Measurements from ENCODE around the gene IGFBP5.

Gene IGFBP5

GRCh38 chr2:216661639-216662375 lies 33.5 kb downstream of the IGFBP5 start:
- no peak overlapping the region for H3K4me3 ChIP-seq (ENCODE audit: low read length)
- H3K9me3 ChIP-seq (ENCODE audit: insufficient read depth, low read depth, low read length): no peaks in the 10 kb centered on the region
- H3K9ac ChIP-seq (ENCODE audit: low read depth, low read length): no peak overlapping the region
- H3K27ac ChIP-seq (ENCODE audit: low read length): no peak overlapping the region
- peaks cover 59% of the 10 kb centered on the region for H3K36me3 ChIP-seq (ENCODE audit: insufficient read depth, low read depth, low read length)
- H3K4me1 ChIP-seq (ENCODE audit: insufficient read depth, low read length): peaks cover 11% of the 10 kb centered on the region; the same call in 1 of the 2 replicates
- H3K27me3 ChIP-seq (ENCODE audit: insufficient read depth, low read length): no peaks in the 10 kb centered on the region

- H3K9me3 ChIP-seq (ENCODE audit: insufficient read depth, low read depth, low read length): no peaks in the 10 kb centered on the region
- H3K27ac ChIP-seq (ENCODE audit: low read length): no peak overlapping the region
- peaks cover 62% of the 10 kb centered on the region for H3K36me3 ChIP-seq (ENCODE audit: insufficient read depth, low read depth, low read length)
- peaks cover 7% of the 10 kb centered on the region; the same call in 1 of the 2 replicates for H3K4me1 ChIP-seq (ENCODE audit: insufficient read depth, low read length)
- H3K9ac ChIP-seq (ENCODE audit: low read depth, low read length): no peak overlapping the region
- H3K4me3 ChIP-seq (ENCODE audit: low read length): no peak overlapping the region
- H3K27me3 ChIP-seq (ENCODE audit: insufficient read depth, low read length): no peaks in the 10 kb centered on the region
Measured at GRCh38 chr2:216661051-216661450, 34.3 kb downstream of the IGFBP5 start.

DNA sequence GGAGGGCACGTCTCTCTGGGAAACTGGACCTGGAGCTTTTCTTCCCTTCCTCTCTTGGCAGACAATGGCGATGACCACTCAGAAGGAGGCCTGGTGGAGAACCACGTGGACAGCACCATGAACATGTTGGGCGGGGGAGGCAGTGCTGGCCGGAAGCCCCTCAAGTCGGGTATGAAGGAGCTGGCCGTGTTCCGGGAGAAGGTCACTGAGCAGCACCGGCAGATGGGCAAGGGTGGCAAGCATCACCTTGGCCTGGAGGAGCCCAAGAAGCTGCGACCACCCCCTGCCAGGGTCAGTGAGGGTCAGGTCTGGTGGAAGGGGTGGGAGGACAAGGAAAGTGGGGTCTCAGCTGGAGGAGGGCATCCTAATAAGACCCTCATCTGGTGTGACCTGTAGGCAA lies 34.9 kb downstream of the IGFBP5 start:
- peaks cover 64% of the 10 kb centered on the region for H3K36me3 ChIP-seq (ENCODE audit: insufficient read depth, low read depth, low read length)
- no peaks in the 10 kb centered on the region for H3K27me3 ChIP-seq (ENCODE audit: insufficient read depth, low read length)
- H3K4me1 ChIP-seq (ENCODE audit: insufficient read depth, low read length): peaks cover 3% of the 10 kb centered on the region; the same call in 1 of the 2 replicates

DNA sequence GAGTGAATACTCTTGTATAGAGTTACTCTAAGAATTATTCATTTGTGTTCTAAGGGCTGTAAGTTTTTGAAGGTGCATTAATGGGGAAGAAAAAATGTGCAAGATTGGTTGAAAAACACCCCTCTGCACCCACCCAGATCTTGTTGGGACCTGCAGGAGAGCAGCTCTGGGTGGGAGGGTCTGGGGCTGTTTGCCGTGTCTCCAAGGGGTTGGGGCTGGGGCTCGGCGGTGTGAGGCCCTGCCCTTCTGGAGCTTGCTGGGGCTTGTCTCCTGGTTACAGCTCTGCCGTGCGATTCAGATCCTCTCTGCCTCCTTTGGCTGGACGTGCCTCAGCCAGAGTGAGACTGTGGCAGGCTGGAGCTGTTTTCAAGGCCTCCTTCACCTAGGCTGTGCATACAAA lies 36.1 kb downstream of the IGFBP5 start:
- Histone ChIP-seq H3K4me1 (ENCODE audit: insufficient read depth, low read length) (no peaks in the 10 kb centered on the region), H3K27ac (ENCODE audit: low read length) (no peak overlapping the region), H3K9me3 (ENCODE audit: insufficient read depth, low read depth, low read length) (no peaks in the 10 kb centered on the region), H3K9ac (ENCODE audit: low read depth, low read length) (no peak overlapping the region), H3K4me3 (ENCODE audit: low read length) (no peak overlapping the region), H3K36me3 (ENCODE audit: insufficient read depth, low read depth, low read length) (peaks cover 56% of the 10 kb centered on the region), H3K27me3 (ENCODE audit: insufficient read depth, low read length) (no peaks in the 10 kb centered on the region)

More for the DNA sequence above, 34.9 kb downstream of the IGFBP5 start:
- no peaks in the 10 kb centered on the region for H3K9me3 ChIP-seq (ENCODE audit: insufficient read depth, low read depth, low read length)
- no peak overlapping the region for H3K27ac ChIP-seq (ENCODE audit: low read length)
- no peak overlapping the region for H3K4me3 ChIP-seq (ENCODE audit: low read length)
- no peak overlapping the region for H3K9ac ChIP-seq (ENCODE audit: low read depth, low read length)

- Histone ChIP-seq H3K4me1 (ENCODE audit: insufficient read depth, low read length) (no peaks in the 10 kb centered on the region), H3K27ac (ENCODE audit: low read length) (no peak overlapping the region), H3K27me3 (ENCODE audit: insufficient read depth, low read length) (no peaks in the 10 kb centered on the region), H3K9me3 (ENCODE audit: insufficient read depth, low read depth, low read length) (no peaks in the 10 kb centered on the region), H3K4me3 (ENCODE audit: low read length) (no peak overlapping the region), H3K36me3 (ENCODE audit: insufficient read depth, low read depth, low read length) (peaks cover 53% of the 10 kb centered on the region), H3K9ac (ENCODE audit: low read depth, low read length) (no peak overlapping the region)
Measured at GRCh38 chr2:216658757-216659156, 36.6 kb downstream of the IGFBP5 start.

DNA sequence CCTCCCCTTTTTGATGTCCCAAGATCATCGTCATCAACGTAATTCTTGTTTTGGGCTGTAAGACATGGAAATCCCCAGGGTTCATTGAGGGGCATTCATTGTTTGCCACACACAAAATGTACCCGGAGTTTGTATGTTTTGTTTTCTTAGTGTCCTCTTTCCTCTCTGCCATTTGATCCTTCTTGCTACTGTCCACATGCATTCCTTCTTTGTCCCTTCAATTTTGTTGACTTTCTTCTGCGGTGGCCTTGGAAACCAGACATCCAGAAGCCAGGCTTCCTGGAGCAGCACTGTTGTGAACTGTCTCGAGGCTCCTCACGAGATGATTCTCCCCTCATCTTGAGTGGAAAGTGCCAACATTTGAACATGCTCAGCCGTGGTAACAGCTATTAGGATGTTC lies 37.4 kb downstream of the IGFBP5 start:
- Histone ChIP-seq H3K27me3 (ENCODE audit: insufficient read depth, low read length) (no peaks in the 10 kb centered on the region), H3K27ac (ENCODE audit: low read length) (no peak overlapping the region), H3K9me3 (ENCODE audit: insufficient read depth, low read depth, low read length) (no peaks in the 10 kb centered on the region), H3K4me3 (ENCODE audit: low read length) (no peak overlapping the region), H3K36me3 (ENCODE audit: insufficient read depth, low read depth, low read length) (peaks cover 45% of the 10 kb centered on the region), H3K4me1 (ENCODE audit: insufficient read depth, low read length) (no peaks in the 10 kb centered on the region), H3K9ac (ENCODE audit: low read depth, low read length) (no peak overlapping the region)

GRCh38 chr2:216657086-216657855 lies 38.1 kb downstream of the IGFBP5 start:
- no peak overlapping the region for H3K9ac ChIP-seq (ENCODE audit: low read depth, low read length)
- no peaks in the 10 kb centered on the region for H3K4me1 ChIP-seq (ENCODE audit: insufficient read depth, low read length)
- H3K27me3 ChIP-seq (ENCODE audit: insufficient read depth, low read length): no peaks in the 10 kb centered on the region
- H3K27ac ChIP-seq (ENCODE audit: low read length): no peak overlapping the region
- no peak overlapping the region for H3K4me3 ChIP-seq (ENCODE audit: low read length)
- no peaks in the 10 kb centered on the region for H3K9me3 ChIP-seq (ENCODE audit: insufficient read depth, low read depth, low read length)
- peaks cover 39% of the 10 kb centered on the region for H3K36me3 ChIP-seq (ENCODE audit: insufficient read depth, low read depth, low read length)

GRCh38 chr2:216654528-216655052 lies 40.8 kb downstream of the IGFBP5 start:
- Histone ChIP-seq H3K27ac (ENCODE audit: low read length) (no peak overlapping the region), H3K4me3 (ENCODE audit: low read length) (no peak overlapping the region), H3K9ac (ENCODE audit: low read depth, low read length) (no peak overlapping the region), H3K36me3 (ENCODE audit: insufficient read depth, low read depth, low read length) (peaks cover 23% of the 10 kb centered on the region), H3K4me1 (ENCODE audit: insufficient read depth, low read length) (peaks cover 8% of the 10 kb centered on the region; the same call in 1 of the 2 replicates), H3K9me3 (ENCODE audit: insufficient read depth, low read depth, low read length) (no peaks in the 10 kb centered on the region), H3K27me3 (ENCODE audit: insufficient read depth, low read length) (no peaks in the 10 kb centered on the region)

GRCh38 chr2:216653931-216654365 lies 41.4 kb downstream of the IGFBP5 start:
- Histone ChIP-seq H3K36me3 (ENCODE audit: insufficient read depth, low read depth, low read length) (peaks cover 20% of the 10 kb centered on the region), H3K4me1 (ENCODE audit: insufficient read depth, low read length) (peaks cover 13% of the 10 kb centered on the region; the same call in 1 of the 2 replicates), H3K27ac (ENCODE audit: low read length) (no peak overlapping the region), H3K9ac (ENCODE audit: low read depth, low read length) (no peak overlapping the region), H3K4me3 (ENCODE audit: low read length) (no peak overlapping the region), H3K27me3 (ENCODE audit: insufficient read depth, low read length) (no peaks in the 10 kb centered on the region), H3K9me3 (ENCODE audit: insufficient read depth, low read depth, low read length) (no peaks in the 10 kb centered on the region)

DNA sequence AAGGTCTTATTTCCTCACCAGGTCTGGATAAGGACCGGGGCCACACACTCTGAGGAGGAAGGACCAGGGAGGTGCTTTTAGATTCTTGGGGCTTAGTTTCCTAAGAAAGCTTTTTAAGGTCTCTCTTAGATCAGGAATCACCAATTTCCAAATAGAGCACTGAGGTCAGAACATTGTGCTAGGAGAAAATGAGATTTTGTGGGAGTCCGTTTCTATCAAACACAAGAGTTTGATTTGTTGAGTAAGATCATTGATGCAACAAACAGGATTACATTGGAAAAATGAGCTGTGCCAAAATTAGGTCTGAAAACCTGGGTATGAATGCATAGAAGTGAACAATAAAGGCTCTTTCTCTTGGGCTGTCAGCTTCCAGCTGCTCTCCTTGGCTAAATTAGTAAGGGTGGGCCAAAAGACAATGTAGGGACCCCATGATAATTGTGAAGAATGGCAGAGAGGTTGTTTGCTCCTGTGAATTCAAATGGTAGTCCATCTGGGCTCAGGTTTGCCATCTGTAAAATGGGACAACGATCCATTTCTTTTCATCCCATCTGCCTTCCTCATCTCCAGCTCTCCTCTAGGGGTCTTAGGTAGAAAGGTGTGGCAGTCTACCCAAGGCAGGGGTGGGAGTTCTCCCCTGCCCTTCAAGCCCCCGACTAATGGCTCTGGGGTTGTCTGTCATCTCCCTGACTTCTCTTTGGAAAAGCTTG lies 42.1 kb downstream of the IGFBP5 start:
- Histone ChIP-seq H3K4me1 (ENCODE audit: insufficient read depth, low read length) (peaks cover 13% of the 10 kb centered on the region; the same call in 1 of the 2 replicates), H3K4me3 (ENCODE audit: low read length) (no peak overlapping the region), H3K9me3 (ENCODE audit: insufficient read depth, low read depth, low read length) (no peaks in the 10 kb centered on the region), H3K27me3 (ENCODE audit: insufficient read depth, low read length) (no peaks in the 10 kb centered on the region), H3K9ac (ENCODE audit: low read depth, low read length) (no peak overlapping the region), H3K27ac (ENCODE audit: low read length) (no peak overlapping the region), H3K36me3 (ENCODE audit: insufficient read depth, low read depth, low read length) (peaks cover 18% of the 10 kb centered on the region)

DNA sequence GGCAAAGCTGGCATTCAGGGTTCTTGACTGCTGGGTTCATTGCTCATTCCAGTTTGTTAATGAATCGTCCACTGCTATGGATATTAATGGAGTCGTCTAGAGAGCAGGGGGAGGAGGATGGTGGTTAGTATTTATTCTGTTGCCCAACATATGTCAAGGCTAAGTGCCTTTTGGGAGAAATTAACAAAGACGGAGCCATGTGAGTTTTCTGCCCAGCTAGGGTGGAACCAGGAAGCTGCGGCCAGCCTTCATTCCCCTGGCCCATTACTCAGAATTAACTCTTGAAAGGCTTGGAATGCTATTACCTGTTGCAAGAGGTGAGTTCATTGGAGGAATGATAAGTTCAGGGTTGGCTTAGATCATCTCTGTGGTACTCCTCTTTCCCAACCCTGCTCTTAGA lies 42.8 kb downstream of the IGFBP5 start:
- peaks cover 20% of the 10 kb centered on the region for H3K36me3 ChIP-seq (ENCODE audit: insufficient read depth, low read depth, low read length)
- H3K27me3 ChIP-seq (ENCODE audit: insufficient read depth, low read length): no peaks in the 10 kb centered on the region
- no peak overlapping the region for H3K27ac ChIP-seq (ENCODE audit: low read length)
- H3K4me3 ChIP-seq (ENCODE audit: low read length): no peak overlapping the region
- H3K4me1 ChIP-seq (ENCODE audit: insufficient read depth, low read length): peaks cover 13% of the 10 kb centered on the region; the same call in 1 of the 2 replicates
- H3K9ac ChIP-seq (ENCODE audit: low read depth, low read length): no peak overlapping the region
- no peaks in the 10 kb centered on the region for H3K9me3 ChIP-seq (ENCODE audit: insufficient read depth, low read depth, low read length)

Data from iPS-20b (cell line).